SU-DHL-6 (cell line): Measurements from ENCODE around the gene CXCL8.

Experiments used
- EZH2phosphoT487 ChIP-seq: fragments of 200-600 bp; sonication (generic), shearing (Covaris generic); conservative IDR thresholded peaks from 2 replicates; pipeline ENCODE4 v1.6.1; 2018; ENCODE audit warnings: mild to moderate bottlenecking, antibody characterized with exemption, low read length, moderate library complexity, mixed read lengths
- TF ChIP-seq, protein P1 (sequence below): fragments of 200-600 bp; sonication (generic); IDR thresholded peaks from one replicate; pipeline ENCODE4 v1.5.1; 2017; ENCODE audit warnings: antibody characterized with exemption, mild to moderate bottlenecking, low read length, moderate library complexity; ENCODE audit not compliant: insufficient read depth, poor library complexity, severe bottlenecking

- TF ChIP-seq, protein P1, sequence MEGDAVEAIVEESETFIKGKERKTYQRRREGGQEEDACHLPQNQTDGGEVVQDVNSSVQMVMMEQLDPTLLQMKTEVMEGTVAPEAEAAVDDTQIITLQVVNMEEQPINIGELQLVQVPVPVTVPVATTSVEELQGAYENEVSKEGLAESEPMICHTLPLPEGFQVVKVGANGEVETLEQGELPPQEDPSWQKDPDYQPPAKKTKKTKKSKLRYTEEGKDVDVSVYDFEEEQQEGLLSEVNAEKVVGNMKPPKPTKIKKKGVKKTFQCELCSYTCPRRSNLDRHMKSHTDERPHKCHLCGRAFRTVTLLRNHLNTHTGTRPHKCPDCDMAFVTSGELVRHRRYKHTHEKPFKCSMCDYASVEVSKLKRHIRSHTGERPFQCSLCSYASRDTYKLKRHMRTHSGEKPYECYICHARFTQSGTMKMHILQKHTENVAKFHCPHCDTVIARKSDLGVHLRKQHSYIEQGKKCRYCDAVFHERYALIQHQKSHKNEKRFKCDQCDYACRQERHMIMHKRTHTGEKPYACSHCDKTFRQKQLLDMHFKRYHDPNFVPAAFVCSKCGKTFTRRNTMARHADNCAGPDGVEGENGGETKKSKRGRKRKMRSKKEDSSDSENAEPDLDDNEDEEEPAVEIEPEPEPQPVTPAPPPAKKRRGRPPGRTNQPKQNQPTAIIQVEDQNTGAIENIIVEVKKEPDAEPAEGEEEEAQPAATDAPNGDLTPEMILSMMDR, result no peak
- TF ChIP-seq EZH2phosphoT487, result no peak
Measured at GRCh38 chr4:73759357-73759756, 19.0 kb downstream of the CXCL8 start.
